Osteoblast (primary cell): ENCODE measurements around the gene SORBS2. TPM values are rescaled to one million over a fixed set of nuclear protein-coding genes. Genes with fewer than 3 reads are reported as not detected.

ENCODE experiments used
- DNase-seq: peaks from one replicate; pipeline ENCODE4 v3.0.0; 2011; ENCODE audit warnings: low spot score, mixed read lengths; ENCODE audit not compliant: insufficient read length; ENCODE audit errors: missing footprints
- H2AFZ ChIP-seq: 2 replicates; pipeline ENCODE4 v1.6.0; 2011; ENCODE audit warnings: mild to moderate bottlenecking, low read length
- H3K27ac ChIP-seq: 2 replicates; pipeline ENCODE4 v1.5.1; 2011; ENCODE audit warnings: mild to moderate bottlenecking, low read depth, low read length, moderate library complexity
- H3K27me3 ChIP-seq: 2 replicates; pipeline ENCODE4 v1.6.0; 2012; ENCODE audit warnings: mild to moderate bottlenecking, control low read depth, inconsistent platforms, low read length, moderate library complexity; ENCODE audit not compliant: insufficient read depth
- H3K36me3 ChIP-seq: 2 replicates; pipeline ENCODE4 v1.5.1; 2011; ENCODE audit warnings: mild to moderate bottlenecking, low read length, control low read depth, moderate library complexity; ENCODE audit not compliant: insufficient read depth
- H3K4me1 ChIP-seq: 2 replicates; pipeline ENCODE4 v1.5.1; 2011; ENCODE audit warnings: mild to moderate bottlenecking, low read length, control low read depth, moderate library complexity; ENCODE audit not compliant: insufficient read depth
- H3K4me2 ChIP-seq: 2 replicates; pipeline ENCODE4 v1.6.0; 2011; ENCODE audit warnings: mild to moderate bottlenecking, low read length; ENCODE audit not compliant: insufficient read depth
- H3K4me3 ChIP-seq: fragments of 200-600 bp; sonication (generic); 3 replicates; pipeline ENCODE4 v1.5.1; 2012; ENCODE audit warnings: mild to moderate bottlenecking, low read length, inconsistent platforms; ENCODE audit not compliant: insufficient read depth
- H3K79me2 ChIP-seq: 2 replicates; pipeline ENCODE4 v1.6.0; 2012; ENCODE audit warnings: mild to moderate bottlenecking, low read length, control low read depth, inconsistent platforms; ENCODE audit not compliant: insufficient read depth
- H3K9me3 ChIP-seq: 2 replicates; pipeline ENCODE4 v1.5.1; 2011; ENCODE audit warnings: low read depth, low read length, control low read depth
- H4K20me1 ChIP-seq: 2 replicates; pipeline ENCODE4 v1.6.0; 2012; ENCODE audit warnings: mild to moderate bottlenecking, low read length, control low read depth; ENCODE audit not compliant: insufficient read depth
- total RNA-seq: library from RNA; depleted of rRNA; stranded (reverse); fragments of >200 nt; gene quantifications from 2 replicates; pipeline ENCODE4 v1.2.3, GENCODE V29; 2012
- TF ChIP-seq, protein P1 (sequence below): IDR thresholded peaks from 2 replicates; pipeline ENCODE4 v1.5.1; 2011; ENCODE audit warnings: mild to moderate bottlenecking, low read depth, low read length, moderate library complexity; ENCODE audit errors: extremely low read depth

The SORBS2 gene
- total RNA-seq, 1 donor, result 85.0 TPM

GRCh38 chr4:185677637-185678314, 134.2 kb downstream of the SORBS2 start:
- no peaks in the 10 kb centered on the region for H3K36me3 ChIP-seq
- no peak overlapping the region for H3K4me2 ChIP-seq
- DNase-seq, result no peak
- no peaks in the 10 kb centered on the region for H4K20me1 ChIP-seq
- H3K4me3 ChIP-seq, result no peak overlapping the region
- H3K9me3 ChIP-seq, result no peaks in the 10 kb centered on the region
- H3K4me1 ChIP-seq, result peaks cover 10% of the 10 kb centered on the region
- no peak overlapping the region for H3K27ac ChIP-seq
- H3K27me3 ChIP-seq, result no peaks in the 10 kb centered on the region
- no peaks in the 10 kb centered on the region for H3K79me2 ChIP-seq
- no peak overlapping the region for H2AFZ ChIP-seq
- TF ChIP-seq, protein P1, sequence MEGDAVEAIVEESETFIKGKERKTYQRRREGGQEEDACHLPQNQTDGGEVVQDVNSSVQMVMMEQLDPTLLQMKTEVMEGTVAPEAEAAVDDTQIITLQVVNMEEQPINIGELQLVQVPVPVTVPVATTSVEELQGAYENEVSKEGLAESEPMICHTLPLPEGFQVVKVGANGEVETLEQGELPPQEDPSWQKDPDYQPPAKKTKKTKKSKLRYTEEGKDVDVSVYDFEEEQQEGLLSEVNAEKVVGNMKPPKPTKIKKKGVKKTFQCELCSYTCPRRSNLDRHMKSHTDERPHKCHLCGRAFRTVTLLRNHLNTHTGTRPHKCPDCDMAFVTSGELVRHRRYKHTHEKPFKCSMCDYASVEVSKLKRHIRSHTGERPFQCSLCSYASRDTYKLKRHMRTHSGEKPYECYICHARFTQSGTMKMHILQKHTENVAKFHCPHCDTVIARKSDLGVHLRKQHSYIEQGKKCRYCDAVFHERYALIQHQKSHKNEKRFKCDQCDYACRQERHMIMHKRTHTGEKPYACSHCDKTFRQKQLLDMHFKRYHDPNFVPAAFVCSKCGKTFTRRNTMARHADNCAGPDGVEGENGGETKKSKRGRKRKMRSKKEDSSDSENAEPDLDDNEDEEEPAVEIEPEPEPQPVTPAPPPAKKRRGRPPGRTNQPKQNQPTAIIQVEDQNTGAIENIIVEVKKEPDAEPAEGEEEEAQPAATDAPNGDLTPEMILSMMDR, result no peak

DNA sequence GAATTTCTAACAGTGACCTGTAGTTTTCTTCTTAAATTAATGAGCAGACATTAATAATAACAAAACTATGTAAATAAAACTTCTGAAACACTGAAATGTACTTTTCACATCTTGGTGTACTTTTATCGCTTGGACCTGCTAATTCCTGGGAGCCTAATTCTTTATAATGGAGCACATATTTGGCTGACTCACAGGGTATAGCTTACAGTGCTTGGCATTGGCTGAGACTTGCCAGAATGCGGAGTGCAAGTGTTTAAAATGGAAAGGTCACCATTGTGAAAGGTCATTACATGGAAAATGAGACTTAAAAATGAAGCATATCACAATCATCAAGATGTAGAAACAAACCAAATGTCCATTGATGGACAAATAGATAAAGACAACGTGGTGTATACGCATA, 139.4 kb downstream of the SORBS2 start:
- Histone ChIP-seq H2AFZ (no peak overlapping the region), H3K79me2 (no peaks in the 10 kb centered on the region), H3K27ac (no peak overlapping the region), H4K20me1 (no peaks in the 10 kb centered on the region), H3K4me1 (no peaks in the 10 kb centered on the region), H3K4me3 (no peak overlapping the region), H3K9me3 (no peaks in the 10 kb centered on the region), H3K27me3 (no peaks in the 10 kb centered on the region), H3K36me3 (no peaks in the 10 kb centered on the region), H3K4me2 (no peak overlapping the region)
- TF ChIP-seq, protein P1, result no peak
- no peak for DNase-seq

GRCh38 chr4:185672151-185672550, 139.8 kb downstream of the SORBS2 start:
- Histone ChIP-seq H3K27ac (no peak overlapping the region), H3K9me3 (no peaks in the 10 kb centered on the region), H3K4me3 (no peak overlapping the region), H3K4me1 (no peaks in the 10 kb centered on the region), H3K27me3 (no peaks in the 10 kb centered on the region), H3K36me3 (no peaks in the 10 kb centered on the region), H2AFZ (no peak overlapping the region), H3K4me2 (no peak overlapping the region), H4K20me1 (no peaks in the 10 kb centered on the region), H3K79me2 (no peaks in the 10 kb centered on the region)
- no peak for DNase-seq
- TF ChIP-seq, protein P1, result no peak

GRCh38 chr4:185671496-185671895, 140.5 kb downstream of the SORBS2 start:
- no peak for DNase-seq
- Histone ChIP-seq H4K20me1 (no peaks in the 10 kb centered on the region), H3K9me3 (no peaks in the 10 kb centered on the region), H2AFZ (no peak overlapping the region), H3K27me3 (no peaks in the 10 kb centered on the region), H3K4me1 (no peaks in the 10 kb centered on the region), H3K4me2 (no peak overlapping the region), H3K27ac (no peak overlapping the region), H3K36me3 (no peaks in the 10 kb centered on the region), H3K4me3 (no peak overlapping the region), H3K79me2 (no peaks in the 10 kb centered on the region)
- TF ChIP-seq, protein P1, result no peak
